ENCODE measurements around the gene PACS2.
"Not testable (repeated sequence)": the region's sequence is repeated elsewhere in the genome, so short reads cannot be mapped to it uniquely, and the experiment has no call there.

Gene PACS2

GRCh38 chr14:105314287-105315200 lies at the start of gene PACS2:
Gene PACS2 (plus strand): TSS chr14:105314748. CDS start chr14:105314919, 171 bp downstream.
- peak; percentile 23 for DNase-seq

- DNase-seq = no peak
These were observed 46.6 kb upstream of the PACS2 start for GRCh38 chr14:105267820-105268548.

GRCh38 chr14:105268736-105269354 lies 45.7 kb upstream of the PACS2 start:
- DNase-seq = no peak

- DNase-seq = no peak
These were observed 45.1 kb upstream of the PACS2 start for GRCh38 chr14:105269405-105269804.

- no peak for DNase-seq
These were observed 43.2 kb upstream of the PACS2 start for GRCh38 chr14:105271224-105271890.

- no peak for DNase-seq
These were observed 41.9 kb upstream of the PACS2 start for GRCh38 chr14:105272623-105273022.

- no peak for DNase-seq
These were observed 41.5 kb upstream of the PACS2 start for GRCh38 chr14:105273062-105273461.

GRCh38 chr14:105274637-105275036 lies 39.9 kb upstream of the PACS2 start:
- DNase-seq = no peak

GRCh38 chr14:105275267-105275946 lies 39.1 kb upstream of the PACS2 start:
- no peak for DNase-seq

- DNase-seq = not testable (repeated sequence)
These were observed 37.1 kb upstream of the PACS2 start for GRCh38 chr14:105277448-105277847.

GRCh38 chr14:105279642-105280361 lies 34.7 kb upstream of the PACS2 start:
- no peak for DNase-seq

- DNase-seq = no peak
These were observed 34.0 kb upstream of the PACS2 start for GRCh38 chr14:105280525-105280924.

GRCh38 chr14:105281371-105282097 lies 33.0 kb upstream of the PACS2 start:
- DNase-seq = no peak

GRCh38 chr14:105282098-105282725 lies 32.3 kb upstream of the PACS2 start:
- no peak for DNase-seq

- DNase-seq = no peak
These were observed 31.5 kb upstream of the PACS2 start for GRCh38 chr14:105283028-105283427.

- no peak for DNase-seq
These were observed 30.6 kb upstream of the PACS2 start for GRCh38 chr14:105283899-105284298.

GRCh38 chr14:105285174-105285573 lies 29.4 kb upstream of the PACS2 start:
- DNase-seq = no peak

- DNase-seq = no peak
These were observed 27.8 kb upstream of the PACS2 start for GRCh38 chr14:105286759-105287144.

GRCh38 chr14:105287249-105288102 lies 27.1 kb upstream of the PACS2 start:
- DNase-seq = no peak
